Measurements from ENCODE around the gene SLC8A1. TPM values are rescaled to one million over a fixed set of nuclear protein-coding genes. Genes with fewer than 3 reads are reported as not detected.

SLC8A1 gene
- total RNA-seq, 1 experiment from 2014 or later, result 0.43 TPM

- Histone ChIP-seq H3K4me3 (ENCODE audit: low read depth, low read length) (no peak overlapping the region), H3K36me3 (ENCODE audit: control insufficient read depth, insufficient read depth, low read length) (no peaks in the 10 kb centered on the region), H3K27me3 (replicated peaks; ENCODE audit: control insufficient read depth, insufficient read depth, low read length) (no peaks in the 10 kb centered on the region), H3K4me1 (no peaks in the 10 kb centered on the region), H3K9me3 (no peaks in the 10 kb centered on the region)
- Mint-ChIP-seq H3K4me3 (ENCODE audit: unreplicated experiment) (no peak overlapping the region), H3K9me3 (ENCODE audit: unreplicated experiment) (no peaks in the 10 kb centered on the region), H3K27ac (ENCODE audit: unreplicated experiment) (no peak overlapping the region), H3K4me1 (ENCODE audit: low read depth, unreplicated experiment) (no peaks in the 10 kb centered on the region), H3K27me3 (ENCODE audit: insufficient read depth, unreplicated experiment) (peaks cover 3% of the 10 kb centered on the region), H3K36me3 (ENCODE audit: insufficient read depth, unreplicated experiment) (no peaks in the 10 kb centered on the region)
- no peak for TF ChIP-seq CTCF (IDR thresholded peaks at IDR 0.05; ENCODE audit: insufficient read depth in 1 of 2, low read depth in 1 of 2, low read length in 1 of 2, severe bottlenecking in 1 of 2, unreplicated experiment in 1 of 2)
- no TSS peak for BruUV-seq (replicated peaks)
- POLR2A ChIA-PET, result no interaction called here
- DNase-seq, result no peak
- intact Hi-C loops (cut with micrococcal nuclease; ENCODE audit: unreplicated experiment), result no loop called here
- CTCF ChIA-PET, result interaction anchor here (0.7 to 0.9 kb wide), 2 partner anchors 11 to 67 kb away, joined by 3 to 5 read pairs; no protein-coding TSS in a partner anchor
These were observed 35.7 kb upstream of the SLC8A1 start for GRCh38 chr2:40487602-40488001.

DNA sequence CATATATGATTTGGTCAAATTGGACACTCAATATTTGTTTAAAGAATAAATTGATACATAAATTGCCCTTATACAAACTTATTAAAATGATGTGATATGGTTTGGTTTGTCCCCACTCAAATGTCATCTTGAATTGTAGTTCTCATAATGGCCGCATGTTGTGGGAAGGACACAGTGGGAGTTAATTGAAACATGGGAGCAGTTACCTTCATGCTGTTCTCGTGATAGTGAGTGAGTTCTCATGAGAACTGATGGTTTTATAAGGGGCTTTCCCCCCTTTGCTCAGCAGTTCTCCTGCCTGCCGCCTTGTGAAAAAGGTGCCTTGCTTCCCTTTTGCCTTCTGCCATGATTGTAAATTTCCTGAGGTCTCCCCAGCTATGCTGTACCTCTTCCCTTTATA is 34.0 kb upstream of the SLC8A1 start:
- no peak for TF ChIP-seq CTCF (IDR thresholded peaks at IDR 0.05; ENCODE audit: insufficient read depth in 1 of 2, low read depth in 1 of 2, low read length in 1 of 2, severe bottlenecking in 1 of 2, unreplicated experiment in 1 of 2)
- no TSS peak for BruUV-seq (replicated peaks)
- H3K27me3 Mint-ChIP-seq (ENCODE audit: insufficient read depth, unreplicated experiment), result peaks cover 3% of the 10 kb centered on the region
- H3K4me3 Mint-ChIP-seq (ENCODE audit: unreplicated experiment), result no peak overlapping the region
- ChIA-PET CTCF (no interaction called here), POLR2A (no interaction called here)
- H3K27me3 ChIP-seq (replicated peaks; ENCODE audit: control insufficient read depth, insufficient read depth, low read length), result no peaks in the 10 kb centered on the region
- DNase-seq, result no peak
- intact Hi-C loops (cut with micrococcal nuclease; ENCODE audit: unreplicated experiment), result loop anchor here (1.0 kb wide), 1 partner anchor 274 kb away; no protein-coding TSS in a partner anchor
- H3K9me3 Mint-ChIP-seq (ENCODE audit: unreplicated experiment), result no peaks in the 10 kb centered on the region
- no peaks in the 10 kb centered on the region for H3K9me3 ChIP-seq
- H3K27ac Mint-ChIP-seq (ENCODE audit: unreplicated experiment), result no peak overlapping the region
- H3K4me1 Mint-ChIP-seq (ENCODE audit: low read depth, unreplicated experiment), result no peaks in the 10 kb centered on the region
- no peak overlapping the region for H3K4me3 ChIP-seq (ENCODE audit: low read depth, low read length)
- H3K36me3 Mint-ChIP-seq (ENCODE audit: insufficient read depth, unreplicated experiment), result no peaks in the 10 kb centered on the region
- no peaks in the 10 kb centered on the region for H3K4me1 ChIP-seq
- no peaks in the 10 kb centered on the region for H3K36me3 ChIP-seq (ENCODE audit: control insufficient read depth, insufficient read depth, low read length)

DNA sequence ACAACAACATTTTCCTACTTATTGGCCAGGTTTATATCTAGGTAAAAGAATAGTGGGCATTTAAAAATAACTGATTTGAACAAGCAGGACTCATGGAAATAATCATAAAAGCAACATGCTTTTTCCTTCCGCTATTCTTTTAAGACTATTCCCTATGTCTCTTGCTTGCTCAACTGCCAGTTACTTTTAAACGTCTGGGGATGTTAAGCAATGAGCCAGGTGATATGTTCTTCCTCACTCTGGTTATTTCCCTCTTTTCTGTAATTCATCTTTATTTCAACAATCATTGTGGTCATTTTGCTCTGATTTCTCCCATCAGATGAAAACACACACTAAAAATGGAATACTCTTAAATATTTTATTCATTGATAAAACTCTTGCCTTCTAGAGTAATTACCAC is 33.4 kb upstream of the SLC8A1 start:
- no peak for TF ChIP-seq CTCF (IDR thresholded peaks at IDR 0.05; ENCODE audit: insufficient read depth in 1 of 2, low read depth in 1 of 2, low read length in 1 of 2, severe bottlenecking in 1 of 2, unreplicated experiment in 1 of 2)
- no peak overlapping the region for H3K27ac Mint-ChIP-seq (ENCODE audit: unreplicated experiment)
- H3K4me1 Mint-ChIP-seq (ENCODE audit: low read depth, unreplicated experiment), result no peaks in the 10 kb centered on the region
- H3K27me3 ChIP-seq (replicated peaks; ENCODE audit: control insufficient read depth, insufficient read depth, low read length), result no peaks in the 10 kb centered on the region
- H3K4me3 Mint-ChIP-seq (ENCODE audit: unreplicated experiment), result no peak overlapping the region
- no peak overlapping the region for H3K4me3 ChIP-seq (ENCODE audit: low read depth, low read length)
- no peaks in the 10 kb centered on the region for H3K36me3 Mint-ChIP-seq (ENCODE audit: insufficient read depth, unreplicated experiment)
- no peak for DNase-seq
- H3K27me3 Mint-ChIP-seq (ENCODE audit: insufficient read depth, unreplicated experiment), result peaks cover 6% of the 10 kb centered on the region
- intact Hi-C loops (cut with micrococcal nuclease; ENCODE audit: unreplicated experiment), result no loop called here
- no peaks in the 10 kb centered on the region for H3K9me3 ChIP-seq
- no peaks in the 10 kb centered on the region for H3K36me3 ChIP-seq (ENCODE audit: control insufficient read depth, insufficient read depth, low read length)
- no TSS peak for BruUV-seq (replicated peaks)
- no peaks in the 10 kb centered on the region for H3K4me1 ChIP-seq
- H3K9me3 Mint-ChIP-seq (ENCODE audit: unreplicated experiment), result no peaks in the 10 kb centered on the region
- ChIA-PET POLR2A (no interaction called here), CTCF (no interaction called here)

All from Caco-2 (cell line).